ENCODE results near the gene MACIR.
A peak's percentile ranks its signal among the peaks of the same experiment; 100 is the strongest.
"Not testable (repeated sequence)": the region's sequence is repeated elsewhere in the genome, so short reads cannot be mapped to it uniquely, and the experiment has no call there.

Gene MACIR

GRCh38 chr5:103258368-103258956 is at the start of gene MACIR:
TSS of gene MACIR (plus strand) at chr5:103258763. CDS start at chr5:103275920, 17,157 bp downstream.
- peak; percentile 99 for DNase-seq

GRCh38 chr5:103209065-103209464 is 49.5 kb upstream of the MACIR start:
- DNase-seq, result no peak

- no peak for DNase-seq
These were observed 47.6 kb upstream of the MACIR start for GRCh38 chr5:103210952-103211351.

GRCh38 chr5:103211576-103212561 is 46.7 kb upstream of the MACIR start:
- peak; percentile 29 for DNase-seq

GRCh38 chr5:103216137-103216536 is 42.4 kb upstream of the MACIR start:
- DNase-seq, result no peak

- DNase-seq, result no peak
These were observed 41.9 kb upstream of the MACIR start for GRCh38 chr5:103216697-103217096.

GRCh38 chr5:103217101-103217500 is 41.5 kb upstream of the MACIR start:
- DNase-seq, result no peak

- no peak for DNase-seq
These were observed 40.4 kb upstream of the MACIR start for GRCh38 chr5:103218164-103218563.

- not testable (repeated sequence) for DNase-seq
These were observed 39.5 kb upstream of the MACIR start for GRCh38 chr5:103219074-103219473.

- no peak for DNase-seq
These were observed 35.3 kb upstream of the MACIR start for GRCh38 chr5:103223031-103223955.

GRCh38 chr5:103224118-103224893 is 34.3 kb upstream of the MACIR start:
- peak; percentile 90 for DNase-seq

GRCh38 chr5:103224894-103225246 is 33.7 kb upstream of the MACIR start:
- no peak for DNase-seq

- DNase-seq, result no peak
These were observed 30.5 kb upstream of the MACIR start for GRCh38 chr5:103228061-103228460.

GRCh38 chr5:103228588-103228987 is 30.0 kb upstream of the MACIR start:
- no peak for DNase-seq

- DNase-seq, result peak; percentile 81
These were observed 26.1 kb upstream of the MACIR start for GRCh38 chr5:103232393-103232999.

GRCh38 chr5:103234239-103234975 is 24.2 kb upstream of the MACIR start:
- DNase-seq, result no peak

- no peak for DNase-seq
These were observed 22.7 kb upstream of the MACIR start for GRCh38 chr5:103235891-103236290.

GRCh38 chr5:103237778-103238177 is 20.8 kb upstream of the MACIR start:
- no peak for DNase-seq

- DNase-seq, result no peak
These were observed 14.9 kb upstream of the MACIR start for GRCh38 chr5:103243665-103244064.

GRCh38 chr5:103244398-103244797 is 14.2 kb upstream of the MACIR start:
- no peak for DNase-seq

- DNase-seq, result no peak
These were observed 12.8 kb upstream of the MACIR start for GRCh38 chr5:103245761-103246160.

All from hematopoietic multipotent progenitor cell treated with erythropoietin and hydrocortisone succinate and interleukin-3 and kit ligand, for 6 days (in vitro differentiated cells).